Neural progenitor cell (in vitro differentiated cells): Measurements from ENCODE around the gene OLFM1.

Source experiments
- EZH2 ChIP-seq: fragments of 200-600 bp; sonication (generic); IDR thresholded peaks from 2 replicates; pipeline ENCODE4 v1.6.1; 2017; ENCODE audit warnings: antibody characterized with exemption, mild to moderate bottlenecking, moderate library complexity
- EZH2phosphoT487 ChIP-seq: fragments of 200-600 bp; sonication (generic); IDR thresholded peaks from 2 replicates; pipeline ENCODE4 v1.6.1; 2017; ENCODE audit warnings: antibody characterized with exemption
- TF ChIP-seq, protein P1 (sequence below): fragments of 200-600 bp; sonication (generic); IDR thresholded peaks from 2 replicates; pipeline ENCODE4 v1.5.1; 2017; ENCODE audit warnings: antibody characterized with exemption, mild to moderate bottlenecking

DNA sequence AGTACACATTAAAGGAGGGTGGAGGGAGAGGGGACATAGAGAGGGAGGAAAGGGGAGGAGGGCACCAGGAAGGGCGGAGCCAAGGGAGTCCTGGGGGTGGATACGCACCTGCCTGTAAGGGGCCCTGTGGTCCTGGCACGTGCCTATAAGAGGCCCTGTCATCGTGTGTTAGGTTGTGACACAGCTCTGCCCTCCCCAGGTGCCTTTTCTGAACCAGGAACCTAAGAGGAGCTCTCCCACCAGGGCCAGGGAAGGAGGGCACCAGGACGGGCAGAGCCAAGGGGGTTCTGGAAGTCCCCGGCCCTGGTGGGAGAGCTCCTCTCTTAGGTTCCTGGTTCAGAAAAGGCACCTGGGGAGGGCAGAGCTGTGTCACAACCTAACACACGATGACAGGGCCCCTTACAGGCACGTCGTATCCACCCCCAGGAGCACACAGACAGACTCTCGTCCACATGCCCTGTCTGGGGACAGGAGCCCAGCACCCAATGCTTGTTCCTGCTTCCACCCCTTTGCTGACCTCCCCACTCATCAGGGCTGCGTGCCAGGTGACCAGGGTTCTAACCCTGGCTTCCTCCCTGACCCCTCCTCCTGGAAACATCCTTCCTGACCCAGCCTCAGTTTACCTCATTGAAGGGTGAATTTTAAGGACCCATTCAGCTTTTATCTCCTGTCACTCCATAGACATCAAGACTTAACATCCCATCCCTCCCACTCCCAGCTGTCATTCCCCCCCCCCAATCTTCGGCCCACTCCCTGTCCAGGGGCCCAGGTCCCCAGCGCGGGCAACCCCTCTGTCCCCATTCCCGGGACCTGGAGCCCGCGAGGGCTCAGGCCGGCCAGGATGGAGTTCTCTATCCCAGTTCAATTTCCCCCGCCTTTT is 12.9 kb upstream of the OLFM1 start:
- TF ChIP-seq, protein P1, sequence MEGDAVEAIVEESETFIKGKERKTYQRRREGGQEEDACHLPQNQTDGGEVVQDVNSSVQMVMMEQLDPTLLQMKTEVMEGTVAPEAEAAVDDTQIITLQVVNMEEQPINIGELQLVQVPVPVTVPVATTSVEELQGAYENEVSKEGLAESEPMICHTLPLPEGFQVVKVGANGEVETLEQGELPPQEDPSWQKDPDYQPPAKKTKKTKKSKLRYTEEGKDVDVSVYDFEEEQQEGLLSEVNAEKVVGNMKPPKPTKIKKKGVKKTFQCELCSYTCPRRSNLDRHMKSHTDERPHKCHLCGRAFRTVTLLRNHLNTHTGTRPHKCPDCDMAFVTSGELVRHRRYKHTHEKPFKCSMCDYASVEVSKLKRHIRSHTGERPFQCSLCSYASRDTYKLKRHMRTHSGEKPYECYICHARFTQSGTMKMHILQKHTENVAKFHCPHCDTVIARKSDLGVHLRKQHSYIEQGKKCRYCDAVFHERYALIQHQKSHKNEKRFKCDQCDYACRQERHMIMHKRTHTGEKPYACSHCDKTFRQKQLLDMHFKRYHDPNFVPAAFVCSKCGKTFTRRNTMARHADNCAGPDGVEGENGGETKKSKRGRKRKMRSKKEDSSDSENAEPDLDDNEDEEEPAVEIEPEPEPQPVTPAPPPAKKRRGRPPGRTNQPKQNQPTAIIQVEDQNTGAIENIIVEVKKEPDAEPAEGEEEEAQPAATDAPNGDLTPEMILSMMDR: no peak
- TF ChIP-seq EZH2phosphoT487 (no peak), EZH2 (no peak)
